Endothelial cell of umbilical vein (primary cell): ENCODE results near the gene ELOB. TPM values are rescaled to one million over a fixed set of nuclear protein-coding genes. Genes with fewer than 3 reads are reported as not detected.

Experiments used
- BruUV-seq: library from RNA; stranded (reverse); fragments of 400-500 nt; replicated peaks from 2 replicates; lab custom pipeline; 2021; lab: Mats Ljungman, UMichigan
- CTCF ChIA-PET: fragments of 300-600, 350-600 bp; sonication (Branson Sonifier 250); formaldehyde crosslinking; loops from one replicate; lab custom pipeline; 2021; ENCODE audit warnings: antibody characterized with exemption, inconsistent platforms; lab: Charles Lee
- POLR2A ChIA-PET: fragments of 300-600, 350-600 bp; sonication (Branson Sonifier 250); formaldehyde crosslinking; loops from one replicate; lab custom pipeline; 2021; ENCODE audit warnings: antibody characterized with exemption, inconsistent platforms; lab: Charles Lee
- DNase-seq: peaks from one replicate; pipeline ENCODE4 v3.0.0-alpha.2; 2011; ENCODE audit warnings: low read depth, low spot score
- FAIRE-seq: peaks from 2 replicates; lab custom pipeline; 2011; peaks lifted over from hg19 to GRCh38; lab: Jason Lieb, UNC
- H2AFZ ChIP-seq: 2 replicates; pipeline ENCODE4 v1.6.0; 2012; ENCODE audit warnings: low read depth, low read length, control low read depth, inconsistent platforms
- H3K27ac ChIP-seq: 2 replicates; pipeline ENCODE4 v1.5.1; 2011; ENCODE audit warnings: low read depth, mild to moderate bottlenecking, control low read depth, low read length, moderate library complexity; ENCODE audit not compliant: insufficient read depth
- H3K27me3 ChIP-seq, 2 experiments: 2 replicates each; pipeline versions ENCODE4 v1.6.0 to v1.6.1; 2011; ENCODE audit warnings: low read length in 2 of 2, mixed read lengths in 1 of 2; ENCODE audit not compliant: control insufficient read depth in 2 of 2, insufficient read depth in 2 of 2
- H3K36me3 ChIP-seq, 2 experiments: 2 replicates in 1 of 2; 3 replicates in 1 of 2; pipeline ENCODE4 v1.5.1; 2011; ENCODE audit warnings: low read length in 2 of 2, mild to moderate bottlenecking in 1 of 2, moderate library complexity in 1 of 2; ENCODE audit not compliant: control insufficient read depth in 2 of 2, insufficient read depth in 2 of 2; ENCODE audit errors: extremely low read depth in 1 of 2
- H3K4me1 ChIP-seq: 3 replicates; pipeline ENCODE4 v1.5.1; 2011; ENCODE audit warnings: mild to moderate bottlenecking, low read length; ENCODE audit not compliant: control insufficient read depth, insufficient read depth; ENCODE audit errors: extremely low read depth
- H3K4me2 ChIP-seq: 2 replicates; pipeline ENCODE4 v1.6.1; 2011; ENCODE audit warnings: low read length, control low read depth, mixed read lengths; ENCODE audit not compliant: insufficient read depth
- H3K4me3 ChIP-seq, 3 experiments: fragments of 200-600 bp in 1 of 3; sonication (generic), shearing (Covaris generic) in 1 of 3; replicated peaks in 1 of 3; 2 replicates each; pipeline ENCODE4 v1.5.1; 2011 to 2016; ENCODE audit warnings: control low read depth in 3 of 3, low read length in 3 of 3, mild to moderate bottlenecking in 2 of 3, inconsistent platforms in 1 of 3, low read depth in 1 of 3, moderate library complexity in 1 of 3; ENCODE audit not compliant: insufficient read depth in 1 of 3
- H3K79me2 ChIP-seq: 2 replicates; pipeline ENCODE4 v1.6.0; 2012; ENCODE audit warnings: low read length, inconsistent platforms; ENCODE audit not compliant: control insufficient read depth, insufficient read depth
- H3K9ac ChIP-seq: replicated peaks from 2 replicates; pipeline ENCODE3; 2011; ENCODE audit warnings: low read length, control low read depth; ENCODE audit not compliant: insufficient read depth; ENCODE audit errors: extremely low read depth
- H3K9me1 ChIP-seq: replicated peaks from 3 replicates; pipeline ENCODE4 v1.6.0; 2011; ENCODE audit warnings: mild to moderate bottlenecking, low read length; ENCODE audit not compliant: control insufficient read depth, insufficient read depth; ENCODE audit errors: extremely low read depth
- H3K9me3 ChIP-seq: replicated peaks from 2 replicates; pipeline ENCODE4 v1.5.1; 2012; ENCODE audit warnings: low read length, inconsistent platforms; ENCODE audit not compliant: control insufficient read depth, insufficient read depth
- H4K20me1 ChIP-seq: replicated peaks from 2 replicates; pipeline ENCODE3; 2011; ENCODE audit warnings: mild to moderate bottlenecking, low read length; ENCODE audit not compliant: control insufficient read depth, insufficient read depth; ENCODE audit errors: extremely low read depth
- CTCF ChIP-seq, 2 donors: IDR thresholded peaks; 1 replicate in 1 of 2; 2 replicates in 1 of 2; pipeline ENCODE4 v1.5.1; 2011; ENCODE audit warnings: low read length in 2 of 2, mild to moderate bottlenecking in 2 of 2, moderate library complexity in 2 of 2, control low read depth in 1 of 2, inconsistent platforms in 1 of 2, low read depth in 1 of 2; ENCODE audit not compliant: insufficient read depth in 1 of 2; ENCODE audit errors: extremely low read depth in 1 of 2
- EZH2 ChIP-seq: IDR thresholded peaks from 2 replicates; pipeline ENCODE4 v1.6.1; 2012; ENCODE audit warnings: borderline replicate concordance, low read depth, mild to moderate bottlenecking, moderate library complexity, low read length, inconsistent platforms; ENCODE audit not compliant: severe bottlenecking
- FOS ChIP-seq: IDR thresholded peaks from 2 replicates; pipeline ENCODE4 v1.6.1; 2011; ENCODE audit warnings: mild to moderate bottlenecking, low read length, moderate library complexity, borderline replicate concordance; ENCODE audit not compliant: insufficient read depth
- GATA2 ChIP-seq: IDR thresholded peaks from 2 replicates; pipeline ENCODE4 v1.7.0; 2011; ENCODE audit warnings: low read depth, mild to moderate bottlenecking, moderate library complexity, mixed read lengths, low read length; ENCODE audit not compliant: insufficient read length, insufficient read depth
- JUN ChIP-seq: IDR thresholded peaks from 2 replicates; pipeline ENCODE4 v1.6.1; 2011; ENCODE audit warnings: borderline replicate concordance, low read depth; ENCODE audit not compliant: insufficient read length, insufficient read depth
- MAX ChIP-seq: IDR thresholded peaks from 2 replicates; pipeline ENCODE4 v1.6.1; 2011; ENCODE audit not compliant: insufficient read depth, insufficient read length
- MYC ChIP-seq: IDR thresholded peaks from one replicate; pipeline ENCODE4 v1.6.1; 2011; ENCODE audit warnings: mild to moderate bottlenecking, low read depth, low read length
- POLR2A ChIP-seq: IDR thresholded peaks from 2 replicates; pipeline ENCODE4 v1.6.1; 2012; ENCODE audit warnings: low read depth, mild to moderate bottlenecking, control low read depth, low read length
- POLR2AphosphoS5 ChIP-seq: IDR thresholded peaks from 2 replicates; pipeline ENCODE4 v1.6.1; 2012; ENCODE audit warnings: low read depth, mild to moderate bottlenecking, control low read depth, low read length, moderate library complexity; ENCODE audit not compliant: insufficient read depth
- dilution Hi-C: fragments of 300-500 bp; cut with MboI; formaldehyde crosslinking; loops from one replicate; pipeline ENCODE4 v1.15.0; 2019; ENCODE audit warnings: low sequenced_read_pairs; ENCODE audit not compliant: extremely low pct_ligation_motif_present
- intact Hi-C: fragments of 100-400 bp; cut with micrococcal nuclease; formaldehyde crosslinking; loops from one replicate; pipeline ENCODE4 v1.10.0; 2022
- polyA plus RNA-seq, 4 experiments: library from polyadenylated mRNA; depleted of rRNA in 3 of 4; stranded (reverse) in 3 of 4; unstranded in 1 of 4; fragments of >200 nt; gene quantifications; 2 replicates each; pipeline versions ENCODE4 v1.2.1 to v1.2.3, GENCODE V29; 2011 to 2012; ENCODE audit warnings: missing spikeins in 1 of 4
- total RNA-seq: library from RNA; stranded (reverse); gene quantifications from 2 replicates; pipeline ENCODE4 v1.2.3, GENCODE V29; 2021

Gene ELOB
- total and polyA plus RNA-seq, 2 donors (not counting 3 experiments of a cell fraction or from before 2014, with no cell fraction given), result 251 to 848 TPM

- ChIA-PET POLR2A (no interaction called here), CTCF (no interaction called here)
- BruUV-seq, result no TSS peak
Measured at GRCh38 chr16:2734844-2735515, 42.1 kb downstream of the ELOB start.

More at GRCh38 chr16:2734844-2735515, 42.1 kb downstream of the ELOB start:
- TF ChIP-seq CTCF (IDR thresholded peaks at IDR 0.05; ENCODE audit: extremely low read depth in 1 of 2, insufficient read depth in 1 of 2, low read depth in 1 of 2, low read length in 2 of 2) (no peak), EZH2 (no peak), FOS (no peak), POLR2A (no peak), GATA2 (no peak), MAX (no peak), POLR2AphosphoS5 (no peak), JUN (no peak), MYC (no peak)
- dilution Hi-C loops, result no loop called here
- no peak overlapping the region for H2AFZ ChIP-seq
- H4K20me1 ChIP-seq, result no peaks in the 10 kb centered on the region
- H3K36me3 ChIP-seq, result no peaks in the 10 kb centered on the region
- DNase-seq (no peak), FAIRE-seq (no peak)
- H3K9me1 ChIP-seq, result no peaks in the 10 kb centered on the region
- H3K79me2 ChIP-seq, result no peaks in the 10 kb centered on the region
- no peaks in the 10 kb centered on the region for H3K9me3 ChIP-seq
- no peak overlapping the region for H3K4me3 ChIP-seq
- intact Hi-C loops, result no loop called here
- no peaks in the 10 kb centered on the region for H3K4me1 ChIP-seq
- H3K27ac ChIP-seq, result no peak overlapping the region
- no peak overlapping the region for H3K9ac ChIP-seq
- no peaks in the 10 kb centered on the region for H3K27me3 ChIP-seq
- H3K4me2 ChIP-seq, result no peak overlapping the region
